ENCODE measurements around the gene OR4F29.
"Not testable (repeated sequence)": the region's sequence is repeated elsewhere in the genome, so short reads cannot be mapped to it uniquely, and the experiment has no call there.

The OR4F29 gene, protein sequence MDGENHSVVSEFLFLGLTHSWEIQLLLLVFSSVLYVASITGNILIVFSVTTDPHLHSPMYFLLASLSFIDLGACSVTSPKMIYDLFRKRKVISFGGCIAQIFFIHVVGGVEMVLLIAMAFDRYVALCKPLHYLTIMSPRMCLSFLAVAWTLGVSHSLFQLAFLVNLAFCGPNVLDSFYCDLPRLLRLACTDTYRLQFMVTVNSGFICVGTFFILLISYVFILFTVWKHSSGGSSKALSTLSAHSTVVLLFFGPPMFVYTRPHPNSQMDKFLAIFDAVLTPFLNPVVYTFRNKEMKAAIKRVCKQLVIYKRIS

GRCh38 chr1:451578-451977 lies at the start of gene OR4F29:
Gene OR4F29, minus strand, starts transcription at chr1:451678. Its CDS starts 0 bp downstream, at chr1:451678.
- not testable (repeated sequence) for H3K9ac ChIP-seq (ENCODE audit: low read depth in 1 of 2, low read length in 2 of 2); H3K4me3 ChIP-seq (ENCODE audit: low read depth in 1 of 2, low read length in 2 of 2); H3K27ac ChIP-seq (ENCODE audit: low read depth, low read length); H3K9me3 ChIP-seq (ENCODE audit: control insufficient read depth in 1 of 2, low read length in 2 of 2); H3K36me3 ChIP-seq (ENCODE audit: control insufficient read depth in 1 of 2, insufficient read depth in 2 of 2, low read length in 2 of 2); H3K27me3 ChIP-seq (ENCODE audit: control insufficient read depth in 1 of 2, insufficient read depth in 2 of 2, low read length in 2 of 2); H3K4me1 ChIP-seq (ENCODE audit: control insufficient read depth in 1 of 2, insufficient read depth in 2 of 2, low read length in 2 of 2)
